Lung (tissue), 12 donors: ENCODE results near the gene POP7. TPM values are rescaled to one million over a fixed set of nuclear protein-coding genes. Genes with fewer than 3 reads are reported as not detected.

ENCODE experiments used
- ATAC-seq: fragments of 200-7000 bp; cut with Tn5 transposase; one replicate; pipeline ENCODE4 v1.9.1; 2020; ENCODE audit warnings: moderate number of reproducible peaks; ENCODE audit not compliant: insufficient read depth, low FRiP score
- DNase-seq, 3 donors: peaks; one replicate each; pipeline ENCODE4 v3.0.0-alpha.2; 2013 to 2017
- H3K27ac ChIP-seq, 2 donors: one replicate each; pipeline ENCODE4 v1.5.1; 2013; ENCODE audit warnings: mild to moderate bottlenecking in 2 of 2, moderate library complexity in 2 of 2, control low read depth in 1 of 2, inconsistent platforms in 1 of 2, low read depth in 1 of 2, low read length in 1 of 2
- H3K27me3 ChIP-seq, 3 donors: one replicate each; pipeline ENCODE4 v1.5.1; 2013; ENCODE audit warnings: low read length in 2 of 3; ENCODE audit not compliant: control insufficient read depth in 3 of 3, insufficient read depth in 3 of 3
- H3K36me3 ChIP-seq, 4 donors: one replicate each; pipeline ENCODE4 v1.5.1; 2013; ENCODE audit warnings: low read length in 4 of 4, mild to moderate bottlenecking in 1 of 4, moderate library complexity in 1 of 4; ENCODE audit not compliant: control insufficient read depth in 4 of 4, insufficient read depth in 4 of 4
- H3K4me1 ChIP-seq, 5 donors: one replicate each; pipeline ENCODE4 v1.5.1; 2013; ENCODE audit warnings: low read length in 5 of 5, mild to moderate bottlenecking in 2 of 5, moderate library complexity in 1 of 5; ENCODE audit not compliant: control insufficient read depth in 5 of 5, insufficient read depth in 5 of 5
- H3K4me3 ChIP-seq: one replicate; pipeline ENCODE4 v1.5.1; 2013; ENCODE audit warnings: mild to moderate bottlenecking, control low read depth, moderate library complexity
- H3K9ac ChIP-seq, 2 donors: one replicate each; pipeline ENCODE4 v1.5.1; 2013; ENCODE audit warnings: low read length in 2 of 2, control low read depth in 1 of 2; ENCODE audit not compliant: insufficient read depth in 1 of 2
- H3K9me3 ChIP-seq, 4 donors: one replicate each; pipeline ENCODE4 v1.5.1; 2013; ENCODE audit warnings: low read length in 3 of 4, mild to moderate bottlenecking in 1 of 4, moderate library complexity in 1 of 4; ENCODE audit not compliant: control insufficient read depth in 4 of 4, insufficient read depth in 3 of 4
- CTCF ChIP-seq: IDR thresholded peaks from 2 replicates; pipeline ENCODE4 v1.5.1; 2012; ENCODE audit warnings: mild to moderate bottlenecking; ENCODE audit errors: control extremely low read depth, extremely low read depth
- WGBS, 2 donors: extraction: QIAGEN DNeasy Blood & Tissue Kit; methylation state at CpG; one replicate each; pipeline ENCODE4 v1.1.7; 2013; 5-methylcytosine and 5-hydroxymethylcytosine counted together
- polyA plus RNA-seq, 2 donors: library from polyadenylated mRNA; stranded (reverse); fragments of 200-250 nt; gene quantifications; one replicate each; pipeline ENCODE4 v1.2.1, GENCODE V29; 2013
- total RNA-seq, 2 donors: library from RNA; depleted of rRNA in 1 of 2; stranded (reverse); fragments of >200 nt in 1 of 2; gene quantifications; one replicate each; pipeline ENCODE4 v1.2.1, GENCODE V29; 2014 to 2021
- donor health status: control.
- donor health status: control.
- donor health status: Bipolar disorder and iron deficiency.
- donor health status: healthy.
- donor health status: DM: yes; HTN: yes; CAD: no.

POP7 gene
- total and polyA plus RNA-seq, 4 donors: 20.3 to 50.6 (median 33.3) TPM

DNA sequence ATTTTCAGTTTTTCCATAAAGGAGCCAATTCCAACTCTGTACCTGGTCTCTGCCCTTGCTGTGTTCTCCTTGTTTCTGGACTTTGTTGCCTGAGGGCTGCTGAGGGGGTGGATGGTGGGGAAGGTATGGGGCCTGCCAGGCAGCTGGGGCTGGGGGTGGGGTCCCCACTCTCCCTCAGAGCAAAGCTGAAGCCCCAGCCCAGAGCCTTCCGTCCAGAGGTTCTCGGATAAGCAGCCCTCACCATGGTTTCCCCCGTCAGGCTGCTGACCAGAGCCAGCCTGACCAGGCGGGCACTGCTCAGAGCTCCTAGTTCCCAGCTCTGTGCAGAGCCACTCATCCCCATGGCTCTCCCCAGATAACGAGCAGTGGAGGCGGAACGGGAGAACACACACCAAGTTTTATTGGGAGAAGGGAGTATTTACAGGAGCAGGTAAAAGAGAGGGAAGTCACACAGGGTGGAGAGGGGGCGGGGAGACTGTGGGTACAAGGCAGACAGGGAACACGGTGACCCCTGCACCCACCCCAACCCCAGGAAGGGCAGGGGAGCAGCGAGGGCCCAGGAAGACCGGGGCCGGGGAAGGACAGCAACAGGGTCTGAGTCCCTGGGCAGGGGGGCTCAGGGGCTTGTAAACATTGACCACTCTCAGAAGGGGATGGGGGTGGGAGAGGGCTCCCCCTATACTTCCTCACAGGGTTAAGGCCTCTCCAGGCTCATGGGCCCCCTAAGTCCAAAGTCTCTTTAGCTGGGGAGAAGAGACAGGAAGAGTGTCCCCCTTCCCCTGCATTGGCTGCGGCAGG, 26.6 kb upstream of the POP7 start:
- DNase-seq (peak in 1 of 3 donors; percentile 15), ATAC-seq (no peak)
- no peak overlapping the region for H3K9ac ChIP-seq
- peaks cover 0 to 8% (median 2%) of the 10 kb centered on the region in 5 donors for H3K4me1 ChIP-seq
- H3K36me3 ChIP-seq: peaks cover 8 to 72% (median 29%) of the 10 kb centered on the region in 4 donors
- no peak overlapping the region for H3K4me3 ChIP-seq
- no peak for TF ChIP-seq CTCF
- WGBS, 2 donors: 73 to 76% methylated on average over 13 of the region's 13 CpGs
- no peaks in the 10 kb centered on the region for H3K9me3 ChIP-seq
- H3K27me3 ChIP-seq: no peaks in the 10 kb centered on the region
- H3K27ac ChIP-seq: no peak overlapping the region

DNA sequence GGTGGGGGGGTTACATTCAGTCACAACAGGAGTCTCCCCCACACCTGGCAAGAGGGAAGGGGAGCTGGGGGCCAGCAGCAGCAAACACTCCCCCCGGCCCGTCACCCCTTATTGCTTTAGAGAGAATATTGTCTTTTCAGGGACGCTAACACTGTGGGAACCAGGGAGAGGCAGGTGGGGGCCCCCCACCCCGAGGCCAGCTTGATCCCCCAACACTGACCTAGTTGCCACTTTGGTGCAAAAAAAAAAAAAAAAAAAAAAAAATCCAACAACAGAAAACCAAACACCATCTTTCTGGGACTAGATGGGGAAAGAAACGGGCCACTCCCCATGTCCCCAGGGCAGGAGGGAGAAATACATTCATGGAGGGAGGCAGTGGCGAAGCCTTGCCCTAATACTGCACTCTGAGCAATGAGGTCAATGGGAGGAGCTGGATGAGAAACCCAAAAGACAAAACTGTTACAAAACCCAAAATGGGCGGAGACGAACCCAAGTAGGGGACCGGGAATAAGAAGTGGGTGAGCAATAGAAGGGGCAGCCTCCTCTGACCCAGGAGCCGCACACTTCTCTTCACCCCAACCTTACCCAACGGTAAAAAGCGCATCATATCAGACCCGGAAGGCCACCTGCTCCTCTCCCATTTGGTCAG, 25.9 kb upstream of the POP7 start:
- Histone ChIP-seq H3K27ac (peak overlapping the region in 1 of 2 donors; percentile 20), H3K4me3 (no peak overlapping the region), H3K36me3 (peaks cover 11 to 79% (median 32%) of the 10 kb centered on the region in 4 donors), H3K9me3 (no peaks in the 10 kb centered on the region), H3K4me1 (peaks cover 0 to 8% (median 2%) of the 10 kb centered on the region in 5 donors), H3K9ac (no peak overlapping the region), H3K27me3 (no peaks in the 10 kb centered on the region)
- no peak for TF ChIP-seq CTCF
- DNase-seq: no peak
- ATAC-seq: no peak
- 67 to 77% methylated on average over 13 of the region's 13 CpGs for WGBS, 2 donors

GRCh38 chr7:100680576-100681271, 25.2 kb upstream of the POP7 start:
- TF ChIP-seq CTCF: no peak
- 84 to 88% methylated on average over 18 of the region's 18 CpGs for WGBS, 2 donors
- no peak overlapping the region for H3K4me3 ChIP-seq
- DNase-seq: peak in 1 of 3 donors; percentile 14
- ATAC-seq: no peak
- peaks cover 13 to 86% (median 38%) of the 10 kb centered on the region in 4 donors for H3K36me3 ChIP-seq
- no peak overlapping the region for H3K9ac ChIP-seq
- H3K9me3 ChIP-seq: no peaks in the 10 kb centered on the region
- H3K4me1 ChIP-seq: peaks cover 0 to 8% (median 2%) of the 10 kb centered on the region in 5 donors
- H3K27me3 ChIP-seq: no peaks in the 10 kb centered on the region
- H3K27ac ChIP-seq: peak overlapping the region in 1 of 2 donors; percentile 20
